CD14-positive monocyte (primary cell): ENCODE results near the gene FAM98C. TPM values are rescaled to one million over a fixed set of nuclear protein-coding genes. Genes with fewer than 3 reads are reported as not detected.

Source experiments
- DNase-seq, 3 donors: peaks; one replicate each; pipeline ENCODE4 v3.0.0-alpha.2; 2011 to 2022
- H2AFZ ChIP-seq: 2 replicates; pipeline ENCODE4 v1.6.0; 2012; ENCODE audit warnings: mild to moderate bottlenecking, low read depth, low read length, inconsistent platforms; ENCODE audit not compliant: insufficient read depth, poor library complexity, severe bottlenecking
- H3K27ac ChIP-seq, 2 donors: 1 replicate in 1 of 2; 2 replicates in 1 of 2; pipeline ENCODE4 v1.5.1; 2012 to 2013; ENCODE audit warnings: low read length in 2 of 2, control low read depth in 1 of 2, inconsistent platforms in 1 of 2, low read depth in 1 of 2, mild to moderate bottlenecking in 1 of 2
- H3K27me3 ChIP-seq, 2 donors: one replicate each; pipeline versions ENCODE4 v1.6.0 to v1.6.1; 2011 to 2013; ENCODE audit warnings: low read length in 2 of 2; ENCODE audit not compliant: control insufficient read depth in 2 of 2, insufficient read depth in 2 of 2
- H3K36me3 ChIP-seq, 2 donors: replicated peaks in 1 of 2; 1 replicate in 1 of 2; 2 replicates in 1 of 2; pipeline versions ENCODE4 v1.5.1 to v1.6.1; 2012 to 2013; ENCODE audit warnings: low read length in 2 of 2, control low read depth in 1 of 2, inconsistent platforms in 1 of 2, mild to moderate bottlenecking in 1 of 2; ENCODE audit not compliant: insufficient read depth in 2 of 2, control insufficient read depth in 1 of 2
- H3K4me1 ChIP-seq, 2 donors: 1 replicate in 1 of 2; 2 replicates in 1 of 2; pipeline versions ENCODE4 v1.5.1 to v1.6.1; 2012 to 2013; ENCODE audit warnings: low read length in 2 of 2, control low read depth in 1 of 2, inconsistent platforms in 1 of 2, mild to moderate bottlenecking in 1 of 2, moderate library complexity in 1 of 2; ENCODE audit not compliant: insufficient read depth in 2 of 2, control insufficient read depth in 1 of 2
- H3K4me2 ChIP-seq: replicated peaks from 2 replicates; pipeline ENCODE3; 2012; ENCODE audit warnings: low read length, moderate library complexity, mild to moderate bottlenecking; ENCODE audit not compliant: poor library complexity, severe bottlenecking; ENCODE audit errors: extremely low read depth
- H3K4me3 ChIP-seq, 3 experiments: fragments of 200-600 bp in 1 of 3; sonication (generic) in 1 of 3; replicated peaks in 1 of 3; 1 replicate in 2 of 3; 2 replicates in 1 of 3; pipeline ENCODE4 v1.5.1; 2011 to 2013; ENCODE audit warnings: low read length in 3 of 3, mild to moderate bottlenecking in 3 of 3, control low read depth in 2 of 3, low read depth in 2 of 3, inconsistent platforms in 1 of 3, moderate library complexity in 1 of 3
- H3K79me2 ChIP-seq: 2 replicates; pipeline ENCODE4 v1.6.0; 2012; ENCODE audit warnings: mild to moderate bottlenecking, control low read depth, inconsistent platforms, low read length, moderate library complexity; ENCODE audit not compliant: insufficient read depth
- H3K9ac ChIP-seq: 2 replicates; pipeline ENCODE4 v1.6.0; 2017; ENCODE audit warnings: low read length, mild to moderate bottlenecking; ENCODE audit not compliant: insufficient read depth, poor library complexity, severe bottlenecking
- H3K9me3 ChIP-seq, 2 donors: replicated peaks in 1 of 2; 1 replicate in 1 of 2; 2 replicates in 1 of 2; pipeline versions ENCODE4 v1.5.1 to v1.6.1; 2012 to 2013; ENCODE audit warnings: low read length in 2 of 2, control low read depth in 1 of 2; ENCODE audit not compliant: control insufficient read depth in 1 of 2, insufficient read depth in 1 of 2
- H4K20me1 ChIP-seq: 2 replicates; pipeline ENCODE4 v1.6.0; 2012; ENCODE audit warnings: mild to moderate bottlenecking, low read length, control low read depth, moderate library complexity; ENCODE audit not compliant: insufficient read depth
- H3K27ac Mint-ChIP-seq, 7 donors: one replicate each; pipeline ENCODE4 v1.8.0; 2020; ENCODE audit warnings: mild to moderate bottlenecking in 7 of 7, mixed read lengths in 7 of 7, moderate library complexity in 6 of 7, inconsistent platforms in 2 of 7
- H3K27me3 Mint-ChIP-seq, 3 donors: one replicate each; pipeline ENCODE4 v1.8.0; 2021 to 2022; ENCODE audit warnings: low read depth in 3 of 3, mild to moderate bottlenecking in 3 of 3, mixed read lengths in 3 of 3, moderate library complexity in 3 of 3, inconsistent platforms in 1 of 3
- H3K36me3 Mint-ChIP-seq, 2 donors: one replicate each; pipeline ENCODE4 v1.8.0; 2020; ENCODE audit warnings: mixed read lengths in 2 of 2, inconsistent platforms in 1 of 2, mild to moderate bottlenecking in 1 of 2
- H3K4me1 Mint-ChIP-seq: one replicate; pipeline ENCODE4 v1.8.0; 2020; ENCODE audit warnings: mild to moderate bottlenecking, mixed read lengths
- H3K4me3 Mint-ChIP-seq, 2 donors: one replicate each; pipeline ENCODE4 v1.8.0; 2020; ENCODE audit warnings: mild to moderate bottlenecking in 2 of 2, mixed read lengths in 2 of 2, moderate library complexity in 1 of 2
- H3K9me3 Mint-ChIP-seq, 7 donors: one replicate each; pipeline ENCODE4 v1.8.0; 2020 to 2022; ENCODE audit warnings: mixed read lengths in 7 of 7, mild to moderate bottlenecking in 6 of 7, moderate library complexity in 6 of 7, inconsistent platforms in 2 of 7
- WGBS: methylation state at CpG from one replicate; pipeline ENCODE4 v1.1.5; 2013; ENCODE audit warnings: missing lambda C conversion rate; ENCODE audit not compliant: insufficient coverage; 5-methylcytosine and 5-hydroxymethylcytosine counted together
- intact Hi-C, 2 donors: fragments of 100-400 bp; cut with micrococcal nuclease; formaldehyde crosslinking; loops; one replicate each; pipeline versions ENCODE4 v1.15.0 to v1.15.1; 2023
- polyA plus RNA-seq, 3 donors: library from polyadenylated mRNA; depleted of rRNA in 1 of 3; unstranded in 2 of 3; stranded (reverse) in 1 of 3; fragments of 300-500 nt in 2 of 3; fragments of >200 nt in 1 of 3; fragmentation: Illumina TruSeq in 2 of 3; gene quantifications; 1 replicate in 2 of 3; 2 replicates in 1 of 3; pipeline ENCODE4 v1.2.3, GENCODE V29; 2012 to 2021
- TF ChIP-seq, protein P1 (sequence below): fragments of 200-600 bp; IDR thresholded peaks from one replicate; pipeline ENCODE4 v1.8.0; 2022; ENCODE audit warnings: antibody characterized with exemption, mild to moderate bottlenecking

Gene FAM98C
- polyA plus RNA-seq, 3 donors = 8.5 to 41.0 (median 12.6) TPM

DNA sequence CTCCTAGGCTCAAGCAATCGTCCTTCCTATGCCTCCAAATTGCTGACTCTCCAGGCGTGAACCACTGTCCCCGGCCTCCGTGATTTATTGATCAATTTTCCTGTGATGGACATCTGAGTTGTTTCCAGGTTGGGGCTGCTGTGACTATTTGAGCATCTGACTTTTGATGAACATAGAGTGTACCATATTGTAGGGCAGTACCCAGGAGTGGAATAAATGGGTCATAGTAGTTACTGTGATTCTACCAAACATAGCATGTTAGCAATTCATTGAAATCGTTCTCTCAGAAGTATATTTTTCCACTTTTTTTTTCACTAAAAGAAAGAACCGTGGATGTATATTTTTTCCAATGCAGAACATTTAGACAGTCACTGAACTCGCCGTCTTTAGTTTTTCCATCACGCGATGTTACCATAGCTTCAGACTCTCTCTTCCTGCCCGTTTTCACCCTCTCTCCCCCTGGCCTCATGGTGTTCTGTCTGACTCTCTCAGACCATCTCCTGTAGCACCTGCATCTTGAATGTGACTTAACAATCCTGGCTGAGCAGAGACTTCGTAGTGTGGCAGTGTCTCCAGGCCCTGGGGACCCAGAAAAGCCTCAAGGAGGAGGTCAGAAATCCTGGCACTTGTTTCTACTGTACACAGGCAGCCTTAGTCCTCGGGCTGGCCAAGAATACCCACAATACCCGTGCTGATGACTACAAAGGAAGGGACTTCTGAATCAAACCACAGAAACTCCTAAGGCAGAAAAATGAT lies 26.3 kb downstream of the FAM98C start:
- Mint-ChIP-seq H3K9me3 (no peaks in the 10 kb centered on the region), H3K36me3 (peaks cover 2 to 3% of the 10 kb centered on the region in 2 donors), H3K4me3 (no peak overlapping the region), H3K27ac (peak overlapping the region in 1 of 7 donors; percentile 47), H3K27me3 (peaks cover 8% of the 10 kb centered on the region in 3 donors), H3K4me1 (peaks cover 30% of the 10 kb centered on the region)
- intact Hi-C loops = no loop called here
- H3K4me3 ChIP-seq = no peak overlapping the region
- H2AFZ ChIP-seq = no peak overlapping the region
- no peaks in the 10 kb centered on the region for H3K36me3 ChIP-seq
- peaks cover 0 to 6% of the 10 kb centered on the region in 2 donors for H3K27me3 ChIP-seq
- peaks cover 18% of the 10 kb centered on the region for H3K79me2 ChIP-seq
- no peak for DNase-seq
- H3K4me1 ChIP-seq = peaks cover 25 to 31% of the 10 kb centered on the region in 2 donors
- H4K20me1 ChIP-seq = no peaks in the 10 kb centered on the region
- H3K27ac ChIP-seq = no peak overlapping the region
- H3K9me3 ChIP-seq = no peaks in the 10 kb centered on the region
- no peak overlapping the region for H3K4me2 ChIP-seq
- 78% methylated on average over 9 of the region's 14 CpGs for WGBS
- H3K9ac ChIP-seq = no peak overlapping the region
- TF ChIP-seq, protein P1, sequence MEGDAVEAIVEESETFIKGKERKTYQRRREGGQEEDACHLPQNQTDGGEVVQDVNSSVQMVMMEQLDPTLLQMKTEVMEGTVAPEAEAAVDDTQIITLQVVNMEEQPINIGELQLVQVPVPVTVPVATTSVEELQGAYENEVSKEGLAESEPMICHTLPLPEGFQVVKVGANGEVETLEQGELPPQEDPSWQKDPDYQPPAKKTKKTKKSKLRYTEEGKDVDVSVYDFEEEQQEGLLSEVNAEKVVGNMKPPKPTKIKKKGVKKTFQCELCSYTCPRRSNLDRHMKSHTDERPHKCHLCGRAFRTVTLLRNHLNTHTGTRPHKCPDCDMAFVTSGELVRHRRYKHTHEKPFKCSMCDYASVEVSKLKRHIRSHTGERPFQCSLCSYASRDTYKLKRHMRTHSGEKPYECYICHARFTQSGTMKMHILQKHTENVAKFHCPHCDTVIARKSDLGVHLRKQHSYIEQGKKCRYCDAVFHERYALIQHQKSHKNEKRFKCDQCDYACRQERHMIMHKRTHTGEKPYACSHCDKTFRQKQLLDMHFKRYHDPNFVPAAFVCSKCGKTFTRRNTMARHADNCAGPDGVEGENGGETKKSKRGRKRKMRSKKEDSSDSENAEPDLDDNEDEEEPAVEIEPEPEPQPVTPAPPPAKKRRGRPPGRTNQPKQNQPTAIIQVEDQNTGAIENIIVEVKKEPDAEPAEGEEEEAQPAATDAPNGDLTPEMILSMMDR = no peak

DNA sequence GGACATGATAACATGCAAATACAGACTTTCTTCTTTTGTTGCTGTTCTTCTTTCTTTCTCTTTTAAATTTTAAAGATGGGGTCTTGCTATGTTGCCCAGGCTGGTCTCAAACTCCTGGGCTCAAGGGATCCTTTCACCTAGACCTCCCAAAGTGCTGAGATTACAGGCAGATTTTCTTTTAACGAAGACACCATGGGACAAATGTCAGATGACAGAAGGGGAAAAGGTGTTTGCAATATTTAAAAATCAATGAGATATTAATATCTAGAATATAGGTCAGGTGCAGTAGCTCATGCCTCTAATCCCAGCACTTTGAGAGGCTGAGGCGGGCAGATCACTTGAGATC lies 26.9 kb downstream of the FAM98C start:
- H2AFZ ChIP-seq = no peak overlapping the region
- no peaks in the 10 kb centered on the region for H3K36me3 ChIP-seq
- no peaks in the 10 kb centered on the region for H4K20me1 ChIP-seq
- no peak overlapping the region for H3K4me3 ChIP-seq
- intact Hi-C loops = no loop called here
- peaks cover 25 to 31% of the 10 kb centered on the region in 2 donors for H3K4me1 ChIP-seq
- Mint-ChIP-seq H3K36me3 (no peaks in the 10 kb centered on the region), H3K27me3 (peaks cover 8 to 13% (median 8%) of the 10 kb centered on the region in 3 donors), H3K4me3 (no peak overlapping the region), H3K27ac (no peak overlapping the region), H3K9me3 (peaks cover 0 to 1% (median 0%) of the 10 kb centered on the region in 7 donors), H3K4me1 (peaks cover 31% of the 10 kb centered on the region)
- no peak for DNase-seq
- no peaks in the 10 kb centered on the region for H3K9me3 ChIP-seq
- no CpG with 5 or more reads among the region's 2 CpGs for WGBS
- H3K9ac ChIP-seq = no peak overlapping the region
- TF ChIP-seq, protein P1 = no peak
- H3K79me2 ChIP-seq = peaks cover 12% of the 10 kb centered on the region
- no peak overlapping the region for H3K4me2 ChIP-seq
- peaks cover 0 to 11% of the 10 kb centered on the region in 2 donors for H3K27me3 ChIP-seq
- H3K27ac ChIP-seq = no peak overlapping the region
